Measurements from ENCODE around the gene CCM2. TPM values are rescaled to one million over a fixed set of nuclear protein-coding genes. Genes with fewer than 3 reads are reported as not detected.
A peak's percentile ranks its signal among the peaks of the same experiment; 100 is the strongest.

CCM2 gene
- total and polyA plus RNA-seq, 10 donors: 67.8 to 108 (median 83.8) TPM

DNA sequence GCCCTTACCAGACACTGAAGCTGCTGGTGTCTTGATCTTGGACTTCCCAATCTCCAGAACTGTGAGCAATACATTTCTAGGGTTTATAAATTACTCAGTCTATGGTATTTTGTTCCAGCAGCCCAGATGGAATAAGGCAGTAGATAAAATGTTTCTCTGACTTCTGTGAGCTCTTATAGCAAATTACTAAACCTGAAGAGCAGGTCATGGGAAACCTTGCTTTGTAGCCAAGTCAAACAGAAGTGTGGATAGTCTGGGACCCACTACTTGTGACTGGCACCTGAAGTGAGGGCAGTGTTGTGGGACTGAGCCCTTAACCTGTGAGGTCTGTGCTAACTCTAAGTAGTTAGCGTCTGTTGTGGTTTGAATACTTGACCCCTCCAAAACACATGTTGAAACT lies 116.0 kb downstream of the CCM2 start:
- no peak for DNase-seq
- intact Hi-C loops (cut with DNase I; ENCODE audit: low total_unique reads): loop anchor here (10.0 kb wide), 1 partner anchor 111 kb away; the partner anchor contains the start of gene CCM2
- no peaks in the 10 kb centered on the region for H3K36me3 ChIP-seq

DNA sequence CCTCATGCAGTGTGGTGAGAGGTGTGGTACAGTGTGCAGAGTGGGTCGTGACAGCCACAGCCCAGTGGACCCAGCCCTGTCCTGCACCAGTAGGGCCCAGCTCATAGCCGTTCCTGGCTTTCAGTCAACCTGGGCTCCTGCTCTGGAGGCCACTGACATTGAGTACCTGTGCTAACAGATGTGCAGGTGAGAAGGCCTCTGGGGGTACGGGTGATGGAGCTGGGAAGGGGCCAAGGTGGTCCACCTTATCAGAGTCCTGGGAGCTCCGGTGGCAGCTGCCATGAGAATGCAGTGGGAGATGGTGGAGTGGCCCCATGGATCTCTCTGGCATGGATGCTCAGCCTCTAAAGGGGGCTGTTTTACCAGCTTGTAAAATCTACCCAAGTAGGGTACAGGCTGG lies 117.6 kb downstream of the CCM2 start:
- Histone ChIP-seq H3K9me3 (peaks cover 0 to 5% (median 0%) of the 10 kb centered on the region in 8 donors), H3K4me1 (peaks cover under 1 to 5% (median 1%) of the 10 kb centered on the region in 6 donors), H3K27ac (no peak overlapping the region), H3K4me3 (no peak overlapping the region), H3K27me3 (replicated peaks in 1 of 7) (no peaks in the 10 kb centered on the region), H3K36me3 (no peaks in the 10 kb centered on the region)
- WGBS, 5 donors: 70 to 92% (median 89%) methylated on average over 4 of the region's 4 CpGs
- TF ChIP-seq POLR2A (IDR thresholded peaks at IDR 0.05): no peak
- TF ChIP-seq, protein P1, sequence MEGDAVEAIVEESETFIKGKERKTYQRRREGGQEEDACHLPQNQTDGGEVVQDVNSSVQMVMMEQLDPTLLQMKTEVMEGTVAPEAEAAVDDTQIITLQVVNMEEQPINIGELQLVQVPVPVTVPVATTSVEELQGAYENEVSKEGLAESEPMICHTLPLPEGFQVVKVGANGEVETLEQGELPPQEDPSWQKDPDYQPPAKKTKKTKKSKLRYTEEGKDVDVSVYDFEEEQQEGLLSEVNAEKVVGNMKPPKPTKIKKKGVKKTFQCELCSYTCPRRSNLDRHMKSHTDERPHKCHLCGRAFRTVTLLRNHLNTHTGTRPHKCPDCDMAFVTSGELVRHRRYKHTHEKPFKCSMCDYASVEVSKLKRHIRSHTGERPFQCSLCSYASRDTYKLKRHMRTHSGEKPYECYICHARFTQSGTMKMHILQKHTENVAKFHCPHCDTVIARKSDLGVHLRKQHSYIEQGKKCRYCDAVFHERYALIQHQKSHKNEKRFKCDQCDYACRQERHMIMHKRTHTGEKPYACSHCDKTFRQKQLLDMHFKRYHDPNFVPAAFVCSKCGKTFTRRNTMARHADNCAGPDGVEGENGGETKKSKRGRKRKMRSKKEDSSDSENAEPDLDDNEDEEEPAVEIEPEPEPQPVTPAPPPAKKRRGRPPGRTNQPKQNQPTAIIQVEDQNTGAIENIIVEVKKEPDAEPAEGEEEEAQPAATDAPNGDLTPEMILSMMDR (IDR thresholded peaks at IDR 0.05 in 8 of 11, conservative IDR thresholded peaks at IDR 0.05 in 3 of 11): no peak
- intact Hi-C loops (cut with DNase I; ENCODE audit: low total_unique reads): loop anchor here (10.0 kb wide), 1 partner anchor 113 kb away; the partner anchor contains the start of gene CCM2
- DNase-seq: peak; percentile 20

More for the DNA sequence above, 116.0 kb downstream of the CCM2 start:
- Histone ChIP-seq H3K4me3 (no peak overlapping the region), H3K27ac (no peak overlapping the region), H3K4me1 (peaks cover 6 to 12% (median 7%) of the 10 kb centered on the region in 6 donors), H3K9me3 (no peaks in the 10 kb centered on the region), H3K27me3 (replicated peaks in 1 of 7) (no peaks in the 10 kb centered on the region)
- 65 to 97% (median 79%) methylated on average over 1 of the region's 1 CpG for WGBS, 5 donors
- TF ChIP-seq POLR2AphosphoS5 (IDR thresholded peaks at IDR 0.05): no peak
- TF ChIP-seq POLR2A (IDR thresholded peaks at IDR 0.05): no peak
- TF ChIP-seq, protein P1 (IDR thresholded peaks at IDR 0.05 in 8 of 11, conservative IDR thresholded peaks at IDR 0.05 in 3 of 11): no peak

DNA sequence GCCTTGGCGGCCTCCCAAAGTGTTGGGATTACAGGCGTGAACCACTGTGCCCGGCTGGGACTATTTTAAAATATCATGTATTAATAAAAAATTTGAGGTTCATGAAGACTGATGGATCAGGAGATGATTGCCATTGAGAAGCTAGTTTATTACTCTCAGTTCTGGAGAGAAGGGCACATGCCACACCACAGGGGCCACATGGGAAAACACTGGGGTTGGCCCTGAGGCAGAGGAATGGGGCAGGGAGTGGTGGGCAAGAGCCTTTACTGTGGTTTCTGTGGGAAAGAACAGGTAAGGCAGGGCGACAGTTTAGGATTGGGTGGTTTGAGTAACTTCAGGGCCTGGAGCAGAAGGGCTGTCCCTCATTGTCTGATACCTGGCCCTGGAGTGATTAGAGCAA lies 118.3 kb downstream of the CCM2 start:
- H3K27me3 ChIP-seq (replicated peaks in 1 of 7): no peaks in the 10 kb centered on the region

DNA sequence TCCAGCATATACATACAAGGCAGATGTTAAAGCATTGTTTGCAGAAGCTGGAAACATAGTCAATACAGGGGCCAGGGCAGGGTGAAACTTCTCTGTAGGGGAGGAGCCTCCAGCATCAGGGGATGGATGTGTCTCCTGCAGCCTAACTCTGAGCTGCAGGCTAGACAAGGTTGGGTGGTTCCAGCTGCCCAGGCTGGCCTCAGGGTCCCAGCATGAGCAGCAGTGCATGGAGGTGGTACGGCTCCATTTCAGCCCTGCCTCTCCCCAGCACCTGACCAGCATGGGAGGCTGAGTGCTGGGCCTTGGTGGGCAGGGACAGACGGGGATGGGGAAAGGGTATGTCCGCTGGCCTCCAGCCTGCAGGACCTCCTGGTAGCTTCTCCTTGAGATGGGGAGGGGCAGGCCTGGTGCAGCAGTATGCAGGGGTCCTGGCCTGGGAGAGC lies 118.9 kb downstream of the CCM2 start:
- peaks cover 0 to 5% (median 0%) of the 10 kb centered on the region in 8 donors for H3K9me3 ChIP-seq
- H3K27me3 ChIP-seq (replicated peaks in 1 of 7): no peaks in the 10 kb centered on the region
- TF ChIP-seq POLR2AphosphoS5 (IDR thresholded peaks at IDR 0.05) (no peak), POLR2A (IDR thresholded peaks at IDR 0.05) (no peak)
- TF ChIP-seq, protein P1 (IDR thresholded peaks at IDR 0.05 in 8 of 11, conservative IDR thresholded peaks at IDR 0.05 in 3 of 11): no peak
- intact Hi-C loops (cut with DNase I; ENCODE audit: low total_unique reads): loop anchor here (10.0 kb wide), 1 partner anchor 114 kb away; the partner anchor contains the start of gene CCM2
- no peaks in the 10 kb centered on the region for H3K36me3 ChIP-seq
- 67 to 92% (median 82%) methylated on average over 1 to 3 of the region's 3 CpGs for WGBS, 5 donors
- no peak for DNase-seq
- no peak overlapping the region for H3K27ac ChIP-seq
- peaks cover 4 to 16% (median 9%) of the 10 kb centered on the region in 6 donors for H3K4me1 ChIP-seq
- no peak overlapping the region for H3K4me3 ChIP-seq

More for the DNA sequence above, 118.3 kb downstream of the CCM2 start:
- Histone ChIP-seq H3K9me3 (peaks cover 0 to 5% (median 0%) of the 10 kb centered on the region in 8 donors), H3K4me1 (peaks cover 4 to 9% (median 7%) of the 10 kb centered on the region in 6 donors), H3K27ac (no peak overlapping the region), H3K36me3 (no peaks in the 10 kb centered on the region), H3K4me3 (no peak overlapping the region)
- intact Hi-C loops (cut with DNase I; ENCODE audit: low total_unique reads): loop anchor here (10.0 kb wide), 1 partner anchor 113 kb away; the partner anchor contains the start of gene CCM2
- no peak for TF ChIP-seq POLR2AphosphoS5 (IDR thresholded peaks at IDR 0.05)
- no peak for TF ChIP-seq POLR2A (IDR thresholded peaks at IDR 0.05)
- TF ChIP-seq, protein P1 (IDR thresholded peaks at IDR 0.05 in 8 of 11, conservative IDR thresholded peaks at IDR 0.05 in 3 of 11): no peak
- DNase-seq: peak; percentile 4
- WGBS, 5 donors: 70 to 85% (median 84%) methylated on average over 4 of the region's 4 CpGs
